HG03175 (cell line): ENCODE data around the gene PDXP.
"Not testable (repeated sequence)": the region's sequence is repeated elsewhere in the genome, so short reads cannot be mapped to it uniquely, and the experiment has no call there.

ENCODE experiments used
- ATAC-seq: cut with Tn5 transposase; IDR thresholded peaks from one replicate; pipeline ENCODE4 v1.9.1; 2021; ENCODE audit warnings: mild to moderate bottlenecking, moderate library complexity; ENCODE audit not compliant: unreplicated experiment

PDXP gene

GRCh38 chr22:37672920-37673455 lies 14.5 kb downstream of the PDXP start:
- ATAC-seq: no peak

- no peak for ATAC-seq
Observed at GRCh38 chr22:37674248-37674647, 15.7 kb downstream of the PDXP start.

DNA sequence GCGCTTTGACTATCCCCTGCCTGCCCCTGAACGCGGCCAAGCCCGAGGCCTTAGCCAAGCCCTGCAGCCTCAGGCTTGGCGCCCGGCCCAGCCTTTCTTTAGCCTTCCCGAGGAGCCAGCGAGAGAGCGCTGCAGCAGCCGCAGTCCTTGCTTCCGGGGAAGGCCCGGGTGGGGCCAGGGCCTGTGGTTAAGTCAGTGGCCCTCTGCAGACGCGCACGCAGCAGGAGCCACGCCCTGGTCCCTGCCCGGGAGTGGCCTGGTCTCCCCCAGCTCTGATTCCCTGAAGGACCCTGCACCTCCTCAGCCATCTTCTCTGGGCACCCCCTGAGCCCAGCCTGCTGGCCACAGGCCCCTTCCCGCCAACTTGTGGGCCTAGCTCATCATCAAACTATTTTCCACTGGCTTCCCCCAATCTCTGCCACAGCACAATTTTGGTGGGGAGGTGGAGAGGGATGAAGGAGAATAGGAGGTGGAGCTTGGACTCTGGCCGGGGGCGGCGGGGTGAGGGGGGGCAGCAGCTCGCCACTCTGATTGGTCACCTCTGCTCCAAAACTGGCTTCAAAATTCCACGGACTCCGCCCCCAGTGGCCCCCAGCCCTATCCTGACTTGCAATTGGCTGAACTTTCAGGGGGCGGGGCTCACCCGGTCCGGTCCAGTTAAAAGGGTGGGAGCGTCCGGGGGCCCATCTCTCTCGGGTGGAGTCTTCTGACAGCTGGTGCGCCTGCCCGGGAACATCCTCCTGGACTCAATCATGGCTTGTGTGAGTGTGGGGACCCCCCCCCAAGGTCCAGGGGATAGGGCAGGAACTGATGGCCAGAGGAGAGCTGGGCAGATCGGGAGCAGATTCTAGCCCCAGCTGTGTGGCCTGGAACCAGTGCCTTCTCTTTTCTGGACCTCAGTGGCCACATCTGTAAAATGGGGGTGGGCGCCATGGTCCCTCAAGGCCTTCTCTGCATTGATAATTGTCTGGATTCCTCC lies 16.7 kb downstream of the PDXP start, which contains the start of gene LGALS1:
Gene LGALS1 (plus strand): TSS at position 686 of the 979 bp plus-strand sequence. CDS start 67 bp downstream, at position 753.
- ATAC-seq: peak; percentile 46

GRCh38 chr22:37675930-37676735 lies 17.6 kb downstream of the PDXP start:
- ATAC-seq: no peak

DNA sequence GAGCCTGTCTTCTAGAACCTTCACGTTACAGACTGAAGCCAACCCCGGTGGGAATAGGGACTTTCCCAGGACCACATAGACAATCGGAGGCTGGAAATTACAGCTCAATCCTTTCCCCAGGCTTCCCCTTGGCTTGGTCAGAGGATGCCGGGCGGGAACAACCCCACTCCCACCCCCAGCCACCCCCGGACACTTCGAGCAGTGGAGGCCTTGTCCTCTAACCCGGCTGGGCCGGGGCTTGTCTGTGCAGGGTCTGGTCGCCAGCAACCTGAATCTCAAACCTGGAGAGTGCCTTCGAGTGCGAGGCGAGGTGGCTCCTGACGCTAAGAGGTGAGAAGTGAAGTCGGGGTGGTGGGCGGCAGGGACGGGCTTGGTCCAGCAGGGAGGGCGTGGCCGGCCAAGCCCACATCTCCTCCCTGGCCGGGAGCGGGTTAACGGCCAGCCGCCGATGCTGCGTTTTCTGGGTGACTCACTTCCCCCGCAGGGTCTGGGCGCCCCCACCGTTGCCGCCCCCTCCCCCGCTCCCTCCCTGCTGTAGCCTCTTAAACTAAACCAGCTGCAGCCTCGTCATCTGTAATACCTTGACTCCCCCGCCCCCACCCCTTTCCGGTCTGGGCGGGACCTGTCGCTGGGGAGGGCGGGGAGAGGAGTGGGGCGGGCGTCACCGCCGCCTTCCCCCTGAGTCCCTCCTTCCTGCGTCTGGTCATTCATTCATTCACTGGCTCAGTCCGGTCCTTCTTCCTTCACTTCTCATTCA lies 18.4 kb downstream of the PDXP start:
- ATAC-seq: peak; percentile 55

DNA sequence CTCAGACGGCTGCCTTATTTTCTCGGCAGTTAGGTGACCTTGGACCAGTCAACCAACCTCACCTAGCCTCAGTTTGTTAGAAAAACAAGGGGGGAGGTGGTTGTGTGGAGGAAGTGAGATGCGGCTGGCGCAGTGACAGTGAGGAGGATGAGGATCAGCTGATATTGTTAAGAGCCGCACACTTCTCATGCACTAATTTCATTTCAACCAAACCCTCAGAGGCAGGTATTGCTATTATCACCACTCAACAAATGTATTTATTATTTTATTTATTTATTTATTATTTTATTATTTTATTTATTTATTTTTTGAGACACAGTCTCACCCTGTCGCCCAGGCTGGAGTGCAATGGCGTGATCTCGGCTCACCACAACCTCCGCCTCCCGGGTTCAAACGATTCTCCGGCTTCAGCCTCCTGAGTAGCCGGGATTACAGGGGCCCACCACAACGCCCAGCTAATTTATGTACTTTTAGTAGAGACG lies 19.0 kb downstream of the PDXP start:
- ATAC-seq: no peak

- ATAC-seq: no peak
Observed at GRCh38 chr22:37678372-37678771, 19.8 kb downstream of the PDXP start.

DNA sequence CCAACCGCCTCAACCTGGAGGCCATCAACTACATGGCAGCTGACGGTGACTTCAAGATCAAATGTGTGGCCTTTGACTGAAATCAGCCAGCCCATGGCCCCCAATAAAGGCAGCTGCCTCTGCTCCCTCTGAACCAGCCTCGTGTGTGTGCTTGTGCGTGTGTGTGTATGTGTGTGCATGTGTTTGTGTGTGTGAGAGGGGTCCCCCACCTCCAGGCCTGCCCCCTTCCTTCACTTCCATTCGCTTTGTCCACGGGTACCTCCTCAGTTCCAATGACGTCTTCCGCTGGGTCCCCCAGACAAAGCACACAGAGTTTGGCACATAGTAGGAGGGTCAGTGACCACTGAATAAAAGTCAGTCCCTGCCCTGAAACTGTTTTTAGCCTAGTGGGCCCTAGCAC lies 21.1 kb downstream of the PDXP start:
- ATAC-seq: no peak

DNA sequence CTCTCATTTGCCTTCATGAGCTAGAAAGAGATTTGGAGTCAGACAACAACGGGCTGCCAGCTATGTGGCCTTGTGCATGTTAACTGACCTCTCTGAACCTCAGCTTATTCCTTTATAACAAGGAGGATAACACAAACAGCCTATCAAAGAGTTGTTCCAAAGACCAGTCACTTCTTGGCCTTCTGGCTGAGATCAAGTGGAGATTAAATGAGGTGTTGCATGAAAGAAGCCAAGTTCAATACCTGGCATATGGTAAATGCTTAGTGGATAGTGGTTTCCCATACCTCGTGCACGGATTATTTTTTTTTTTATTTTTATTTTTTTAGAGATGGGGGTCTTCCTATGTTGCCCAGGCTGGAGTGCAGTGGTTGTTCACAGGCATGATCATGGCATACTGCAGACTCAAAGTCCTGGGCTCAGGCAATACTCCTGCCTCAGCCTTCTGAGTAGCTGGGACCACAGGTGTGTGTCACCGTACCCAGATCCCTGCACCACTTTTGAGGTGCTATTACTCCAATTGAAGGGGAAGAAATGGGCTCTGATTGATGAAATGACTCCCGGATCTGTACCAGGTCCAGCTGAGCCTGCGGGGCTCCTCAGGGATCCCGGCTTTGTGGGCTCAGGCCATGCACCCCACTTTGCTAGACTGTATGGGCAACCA lies 21.8 kb downstream of the PDXP start:
- no peak for ATAC-seq

DNA sequence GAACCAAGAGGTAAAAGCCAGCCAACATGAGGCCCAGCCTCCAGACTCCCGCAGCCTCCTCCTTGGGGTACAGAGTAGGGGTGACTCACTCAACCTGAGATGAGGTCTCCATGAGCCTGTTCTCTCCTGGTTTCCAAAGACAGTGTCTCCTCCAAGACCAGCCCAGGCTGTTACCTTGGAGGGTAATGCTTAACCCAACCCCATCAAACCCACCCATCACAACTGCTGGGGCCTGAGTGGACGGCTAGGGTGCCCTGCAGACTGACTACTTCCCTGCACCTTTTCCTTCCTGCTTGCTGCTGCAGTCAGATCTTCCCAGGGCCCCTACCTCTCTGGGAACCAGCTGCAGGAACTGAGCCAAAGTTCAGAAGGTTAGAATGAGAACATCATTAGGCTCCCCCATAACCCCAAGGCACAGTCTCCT lies 22.5 kb downstream of the PDXP start:
- no peak for ATAC-seq

- ATAC-seq: no peak
Observed at GRCh38 chr22:37681556-37682049, 23.1 kb downstream of the PDXP start.

DNA sequence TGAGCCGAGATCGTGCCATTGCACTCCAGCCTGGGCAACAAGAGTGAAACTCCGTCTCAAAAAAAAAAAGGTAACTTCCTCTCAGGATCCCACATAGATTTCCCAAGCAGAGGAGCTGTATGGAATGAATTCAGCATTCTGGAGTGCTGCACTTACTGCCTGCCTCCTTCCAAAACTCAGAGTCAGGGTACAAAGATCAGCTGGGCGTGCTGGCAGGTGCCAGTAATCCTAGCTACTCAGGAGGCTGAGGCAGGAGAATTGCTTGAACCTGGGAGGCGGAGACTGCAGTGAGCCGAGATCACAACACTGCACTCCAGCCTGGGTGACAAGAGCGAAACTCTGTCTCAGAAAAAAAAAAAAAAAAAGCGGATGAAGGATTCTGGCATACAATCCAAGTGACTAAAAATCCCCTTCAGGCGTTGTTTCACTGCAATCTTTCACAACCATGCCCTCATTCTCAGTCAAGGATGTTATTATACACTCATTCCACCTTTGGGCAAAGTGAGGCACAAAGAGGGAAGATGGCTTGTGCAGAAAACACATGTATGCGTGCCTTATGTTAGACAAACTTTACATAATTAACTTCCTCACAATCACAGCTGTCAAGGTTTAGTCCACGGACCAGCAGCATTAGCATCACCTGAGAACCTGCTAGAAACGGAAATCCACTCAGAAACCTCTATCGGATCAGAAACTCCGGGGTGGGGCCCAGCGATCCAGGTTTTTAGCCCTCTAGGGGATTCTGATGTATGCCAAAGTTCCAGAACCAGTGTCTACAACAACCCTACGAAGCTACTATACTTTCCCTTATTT lies 26.5 kb downstream of the PDXP start:
- no peak for ATAC-seq

GRCh38 chr22:37686002-37686982 lies 27.8 kb downstream of the PDXP start, which contains the start of gene NOL12:
NOL12 (plus strand) TSS chr22:37686343; CDS start chr22:37686393, 50 bp downstream.
- peak; percentile 77 for ATAC-seq

DNA sequence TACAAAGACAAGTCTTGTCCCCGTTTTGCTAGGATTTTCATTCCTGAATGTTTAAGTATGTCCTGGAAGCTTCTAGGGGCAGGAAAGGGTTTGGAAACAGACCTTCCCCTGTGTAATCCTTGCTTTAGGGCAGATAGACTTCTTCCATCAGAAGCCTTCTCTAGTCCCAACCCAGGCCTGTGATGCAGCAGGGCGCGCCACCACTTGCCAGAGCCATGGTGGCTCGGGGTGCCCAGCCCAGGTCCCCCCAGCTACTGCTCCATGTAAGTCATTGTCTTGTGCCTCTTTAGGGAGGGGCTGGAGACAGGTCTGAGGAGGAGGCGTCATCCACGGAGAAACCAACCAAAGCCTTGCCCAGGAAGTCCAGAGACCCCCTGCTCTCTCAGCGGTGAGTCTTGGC lies 31.9 kb downstream of the PDXP start:
- ATAC-seq: no peak

DNA sequence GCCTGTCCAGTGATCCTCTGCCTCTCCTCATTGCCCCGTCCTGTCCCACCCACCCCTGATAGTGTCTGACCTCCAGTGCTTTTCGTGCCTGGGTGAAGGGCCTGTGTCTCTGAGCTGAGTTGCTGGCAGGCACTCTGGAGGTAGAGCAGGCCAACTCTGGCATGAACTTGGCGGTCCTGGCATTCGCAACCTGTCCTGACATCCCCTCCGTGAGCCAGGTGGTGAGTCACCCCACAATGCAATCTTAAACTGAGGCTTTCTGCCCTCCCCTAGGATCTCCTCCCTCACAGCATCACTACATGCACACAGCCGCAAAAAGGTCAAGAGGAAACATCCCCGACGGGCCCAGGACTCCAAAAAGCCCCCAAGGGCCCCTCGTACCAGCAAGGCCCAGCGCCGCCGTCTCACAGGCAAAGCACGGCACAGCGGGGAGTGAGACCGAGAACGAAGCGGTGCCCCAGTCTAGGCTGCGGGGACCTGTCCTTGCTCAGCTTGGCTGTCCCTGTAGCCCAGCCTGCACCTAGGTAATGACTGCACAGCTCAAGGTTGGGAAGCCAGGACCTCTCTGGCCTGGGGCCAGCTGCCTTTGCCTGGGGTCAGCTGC lies 32.5 kb downstream of the PDXP start:
- no peak for ATAC-seq

GRCh38 chr22:37692627-37693285 lies 34.2 kb downstream of the PDXP start:
- ATAC-seq: no peak

- ATAC-seq: not testable (repeated sequence)
Observed at GRCh38 chr22:37694131-37694530, 35.6 kb downstream of the PDXP start.
